ENCODE results near the gene ERBB2. TPM values are rescaled to one million over a fixed set of nuclear protein-coding genes. Genes with fewer than 3 reads are reported as not detected.
"Not testable (repeated sequence)": the region's sequence is repeated elsewhere in the genome, so short reads cannot be mapped to it uniquely, and the experiment has no call there.

Gene ERBB2
- total RNA-seq, 1 donor from 2014 or later = 75.8 TPM

DNA sequence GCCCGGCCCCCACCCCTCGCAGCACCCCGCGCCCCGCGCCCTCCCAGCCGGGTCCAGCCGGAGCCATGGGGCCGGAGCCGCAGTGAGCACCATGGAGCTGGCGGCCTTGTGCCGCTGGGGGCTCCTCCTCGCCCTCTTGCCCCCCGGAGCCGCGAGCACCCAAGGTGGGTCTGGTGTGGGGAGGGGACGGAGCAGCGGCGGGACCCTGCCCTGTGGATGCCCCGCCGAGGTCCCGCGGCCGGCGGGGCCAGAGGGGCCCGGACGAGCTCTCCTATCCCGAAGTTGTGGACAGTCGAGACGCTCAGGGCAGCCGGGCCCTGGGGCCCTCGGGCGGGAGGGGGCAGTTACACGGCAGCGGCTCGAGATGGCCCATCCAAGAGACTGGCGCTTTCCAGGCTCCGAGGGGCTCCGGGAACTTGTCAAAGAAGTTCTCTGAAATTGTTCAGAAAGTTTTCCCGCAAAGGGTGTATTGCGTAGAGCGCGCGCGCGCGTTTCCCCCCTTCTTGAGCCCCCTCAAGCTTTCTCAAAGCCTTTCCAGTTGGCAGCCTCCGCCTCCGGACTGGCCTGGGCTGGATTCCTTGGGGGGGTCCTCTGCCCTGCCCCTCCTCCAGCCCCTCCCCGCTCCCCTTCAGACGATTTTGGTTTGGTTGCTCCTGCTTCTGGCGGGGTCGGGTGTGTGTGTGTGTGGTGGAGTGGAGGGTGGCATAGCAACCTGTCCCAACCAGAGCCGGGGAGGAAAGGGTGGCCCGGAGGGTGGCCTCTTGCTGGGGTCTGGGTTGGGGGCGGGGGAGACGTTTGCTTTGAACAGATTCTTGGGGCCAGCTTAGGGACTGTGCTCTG lies 504 bp downstream of the ERBB2 start:
- ATAC-seq = peak; percentile 61
- peak; percentile 46 for DNase-seq
- intact Hi-C loops (cut with micrococcal nuclease) = no loop called here

GRCh38 chr17:39701012-39701783 lies 1.3 kb downstream of the ERBB2 start:
- intact Hi-C loops (cut with micrococcal nuclease) = no loop called here
- ATAC-seq (no peak), DNase-seq (no peak)

- ATAC-seq (no peak), DNase-seq (no peak)
- intact Hi-C loops (cut with micrococcal nuclease) = no loop called here
Observed at GRCh38 chr17:39701784-39702422, 2.0 kb downstream of the ERBB2 start.

DNA sequence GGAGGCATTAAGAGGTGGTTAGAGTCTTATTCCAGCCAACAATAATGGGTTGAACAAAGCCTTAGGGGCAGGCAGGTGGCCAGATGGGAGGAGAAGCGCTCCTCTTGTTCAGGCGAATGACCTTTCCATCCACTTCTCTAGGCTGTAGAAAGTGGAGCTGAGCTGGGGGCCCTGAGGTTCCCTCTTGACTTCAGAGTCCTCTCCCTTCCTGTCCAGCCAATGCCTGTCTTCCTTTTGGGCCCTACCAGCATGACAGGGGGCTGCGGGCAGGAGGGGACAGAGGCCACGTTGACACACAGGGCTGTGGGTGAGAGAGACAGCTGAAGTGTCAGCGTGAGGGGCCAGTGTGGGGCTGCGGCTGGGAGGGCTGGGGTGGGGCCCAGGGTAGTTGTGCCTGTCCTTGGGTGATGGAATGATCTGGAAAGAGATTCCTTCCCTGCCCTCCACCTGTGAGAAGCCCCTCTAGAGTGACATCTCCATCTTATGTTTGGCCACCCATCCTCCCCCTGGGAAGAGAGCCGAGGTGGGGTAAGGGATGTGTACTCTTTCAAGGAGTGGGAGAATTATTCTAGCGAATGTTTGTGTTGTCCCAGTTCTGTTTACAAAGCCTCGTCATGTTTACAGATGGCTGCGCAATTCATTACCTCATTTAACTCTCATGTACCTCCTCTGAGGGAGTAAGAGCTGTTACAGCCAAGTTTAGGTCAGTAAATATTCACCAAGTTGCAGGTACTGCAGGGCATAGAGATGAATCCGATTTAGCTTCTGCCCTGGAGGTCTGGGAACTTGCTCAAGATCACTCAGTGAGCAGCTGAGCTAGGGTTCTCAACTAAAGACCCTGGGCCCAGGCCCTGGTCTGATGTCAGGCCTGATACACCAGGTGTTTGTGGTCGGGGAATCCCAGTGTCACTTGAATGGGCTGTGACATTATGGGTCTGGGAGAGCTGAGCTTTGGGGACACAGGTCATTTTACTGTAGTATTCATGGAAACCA lies 3.3 kb downstream of the ERBB2 start:
- ATAC-seq (peak; percentile 5), DNase-seq (peak; percentile 35)
- intact Hi-C loops (cut with micrococcal nuclease) = no loop called here

DNA sequence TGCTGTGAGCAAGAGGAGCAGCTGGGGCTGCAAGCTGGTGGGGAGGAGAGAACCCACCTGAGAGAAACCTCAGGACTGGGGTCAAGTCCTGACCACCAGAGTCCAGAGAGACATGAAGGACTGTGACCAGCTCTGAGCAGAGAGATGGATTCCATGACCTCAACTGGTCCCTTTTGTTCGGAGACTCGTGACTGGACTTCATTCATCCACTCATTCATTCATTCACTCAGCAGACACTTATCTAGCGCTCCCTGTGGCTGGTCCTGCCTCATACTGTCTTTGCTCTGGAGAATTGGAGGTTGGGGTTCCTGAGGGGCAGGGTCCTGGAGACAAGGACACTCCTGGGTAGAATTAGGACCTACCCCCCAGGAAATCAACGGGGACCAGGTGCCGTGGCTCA lies 4.0 kb downstream of the ERBB2 start:
- intact Hi-C loops (cut with micrococcal nuclease) = no loop called here
- DNase-seq = no peak
- no peak for ATAC-seq

- intact Hi-C loops (cut with micrococcal nuclease) = no loop called here
- ATAC-seq (peak; percentile 19), DNase-seq (peak; percentile 33)
Observed at GRCh38 chr17:39704821-39705551, 5.1 kb downstream of the ERBB2 start.

GRCh38 chr17:39705786-39706348 lies 6.0 kb downstream of the ERBB2 start:
- peak; percentile 80 for ATAC-seq
- peak; percentile 74 for DNase-seq
- intact Hi-C loops (cut with micrococcal nuclease) = no loop called here

GRCh38 chr17:39706383-39706782 lies 6.5 kb downstream of the ERBB2 start:
- ATAC-seq (no peak), DNase-seq (no peak)
- intact Hi-C loops (cut with micrococcal nuclease) = no loop called here

DNA sequence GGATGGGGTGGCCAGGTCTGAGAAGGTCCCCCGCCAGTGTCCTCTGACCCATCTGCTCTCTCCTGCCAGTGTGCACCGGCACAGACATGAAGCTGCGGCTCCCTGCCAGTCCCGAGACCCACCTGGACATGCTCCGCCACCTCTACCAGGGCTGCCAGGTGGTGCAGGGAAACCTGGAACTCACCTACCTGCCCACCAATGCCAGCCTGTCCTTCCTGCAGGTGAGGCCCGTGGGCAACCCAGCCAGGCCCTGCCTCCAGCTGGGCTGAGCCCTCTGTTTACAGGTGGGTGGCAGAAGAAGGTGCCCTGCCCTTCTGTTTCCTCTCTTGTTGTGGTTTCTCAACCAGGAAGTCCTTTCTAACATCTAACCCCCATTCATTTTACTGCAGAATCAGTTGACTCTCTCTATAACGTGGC lies 7.1 kb downstream of the ERBB2 start:
- DNase-seq = no peak
- intact Hi-C loops (cut with micrococcal nuclease) = no loop called here

DNA sequence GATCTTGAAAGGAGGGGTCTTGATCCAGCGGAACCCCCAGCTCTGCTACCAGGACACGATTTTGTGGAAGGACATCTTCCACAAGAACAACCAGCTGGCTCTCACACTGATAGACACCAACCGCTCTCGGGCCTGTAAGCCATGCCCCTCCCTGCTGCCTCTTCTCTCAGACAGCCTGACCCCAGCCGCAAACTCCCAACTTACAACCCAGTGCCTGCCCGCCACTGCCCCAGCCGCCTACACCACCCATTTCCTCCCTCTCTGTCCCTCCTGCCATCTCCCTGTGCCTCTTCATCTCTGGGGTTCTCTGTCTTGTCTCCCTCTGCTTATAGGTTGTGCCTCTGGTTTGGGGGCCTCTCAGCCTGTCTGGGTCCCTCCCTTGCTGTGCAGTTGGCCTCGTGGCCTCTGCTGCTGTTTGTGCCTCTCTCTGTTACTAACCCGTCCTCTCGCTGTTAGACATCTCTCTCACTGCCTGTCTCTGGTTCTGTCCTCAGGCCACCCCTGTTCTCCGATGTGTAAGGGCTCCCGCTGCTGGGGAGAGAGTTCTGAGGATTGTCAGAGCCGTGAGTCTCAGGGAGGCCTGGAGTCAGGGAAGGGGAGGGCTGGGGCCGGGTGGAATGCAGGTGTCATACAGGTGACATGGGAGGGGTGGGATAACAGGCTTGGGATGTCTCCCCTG lies 9.6 kb downstream of the ERBB2 start:
- intact Hi-C loops (cut with micrococcal nuclease) = no loop called here
- ATAC-seq = no peak
- no peak for DNase-seq

More for the DNA sequence above, 7.1 kb downstream of the ERBB2 start:
- no peak for ATAC-seq

DNA sequence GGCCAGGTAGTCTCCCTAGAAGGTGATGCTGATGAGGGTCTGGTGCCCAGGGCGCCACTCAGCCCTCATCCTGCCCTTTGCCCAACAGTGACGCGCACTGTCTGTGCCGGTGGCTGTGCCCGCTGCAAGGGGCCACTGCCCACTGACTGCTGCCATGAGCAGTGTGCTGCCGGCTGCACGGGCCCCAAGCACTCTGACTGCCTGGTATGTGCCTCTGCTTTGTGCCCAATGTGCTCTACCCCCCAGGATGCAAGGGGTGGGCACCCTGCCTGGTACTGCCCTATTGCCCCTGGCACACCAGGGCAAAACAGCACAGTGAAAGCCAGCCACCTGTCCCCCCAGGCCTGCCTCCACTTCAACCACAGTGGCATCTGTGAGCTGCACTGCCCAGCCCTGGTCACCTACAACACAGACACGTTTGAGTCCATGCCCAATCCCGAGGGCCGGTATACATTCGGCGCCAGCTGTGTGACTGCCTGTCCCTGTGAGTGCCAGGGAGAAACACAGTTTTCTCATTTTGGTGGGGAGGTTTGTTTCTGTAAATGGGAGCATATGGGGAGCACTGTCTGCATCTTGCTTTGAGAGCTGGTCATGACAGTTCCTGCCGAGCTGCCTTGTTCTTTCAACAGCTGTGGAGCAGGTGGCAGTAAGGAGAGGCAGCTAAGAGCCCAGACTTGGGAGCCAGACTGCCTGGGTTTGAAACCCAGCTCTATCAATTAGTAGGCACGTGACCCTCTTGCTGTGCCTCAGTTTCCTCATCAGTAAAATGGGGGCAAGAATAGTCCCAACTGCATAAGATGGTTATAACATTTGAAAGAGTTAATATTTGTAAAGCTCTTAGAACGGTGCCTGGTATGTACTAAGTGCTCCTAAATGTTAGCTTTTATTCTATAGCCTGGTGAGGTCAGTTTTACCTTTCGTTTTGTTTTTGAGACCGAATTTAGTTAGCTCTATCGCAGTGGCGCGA lies 10.4 kb downstream of the ERBB2 start:
- ATAC-seq = no peak
- intact Hi-C loops (cut with micrococcal nuclease) = no loop called here

GRCh38 chr17:39711071-39711470 lies 11.2 kb downstream of the ERBB2 start:
- intact Hi-C loops (cut with micrococcal nuclease); ATAC-seq; DNase-seq: not testable (repeated sequence)

More for the DNA sequence above, 10.4 kb downstream of the ERBB2 start:
- no peak for DNase-seq

- ATAC-seq = no peak
- DNase-seq = no peak
- intact Hi-C loops (cut with micrococcal nuclease) = no loop called here
Observed at GRCh38 chr17:39711851-39712250, 12.0 kb downstream of the ERBB2 start.

- intact Hi-C loops (cut with micrococcal nuclease) = no loop called here
- ATAC-seq = no peak
- DNase-seq = no peak
Observed at GRCh38 chr17:39714234-39714633, 14.4 kb downstream of the ERBB2 start.

GRCh38 chr17:39715375-39716072 lies 15.7 kb downstream of the ERBB2 start:
- ATAC-seq = peak; percentile 3
- intact Hi-C loops (cut with micrococcal nuclease) = no loop called here
- DNase-seq = no peak

Data from left ventricle myocardium superior (tissue), 1 donor.